ENCODE measurements around the gene SLCO3A1. TPM values are rescaled to one million over a fixed set of nuclear protein-coding genes. Genes with fewer than 3 reads are reported as not detected.

Gene SLCO3A1
- total RNA-seq, 1 donor = 5.4 TPM

DNA sequence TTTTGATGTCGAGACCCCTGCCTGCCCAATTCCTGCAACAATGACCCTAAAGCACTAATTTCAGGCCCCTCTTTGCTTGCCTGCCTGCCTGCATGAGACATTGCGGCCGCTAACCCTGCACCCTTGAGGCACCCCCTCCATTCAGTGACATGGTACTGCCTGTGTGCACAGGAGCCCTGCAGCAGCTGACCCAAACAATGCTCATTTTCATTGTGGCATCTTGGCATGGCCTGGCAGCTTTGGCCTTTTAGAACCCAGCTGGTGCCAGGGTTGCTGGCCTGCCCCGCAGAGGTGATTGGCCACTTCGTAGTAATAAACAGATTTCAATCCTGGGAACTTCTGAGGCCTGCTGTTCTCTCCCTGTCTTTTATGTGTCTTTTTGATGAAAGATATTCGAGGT lies 33.8 kb downstream of the SLCO3A1 start:
- Histone ChIP-seq H2AFZ (ENCODE audit: low read length) (no peak overlapping the region), H3K79me2 (ENCODE audit: insufficient read depth, low read length) (peaks cover 4% of the 10 kb centered on the region)
- TF ChIP-seq CTCF (IDR thresholded peaks at IDR 0.05; ENCODE audit: extremely low read depth, low read depth, low read length) = no peak

GRCh38 chr15:91887921-91888373 lies 34.4 kb downstream of the SLCO3A1 start:
- Histone ChIP-seq H4K20me1 (ENCODE audit: insufficient read depth, low read length) (peaks cover 4% of the 10 kb centered on the region), H3K27me3 (ENCODE audit: insufficient read depth, low read length) (no peaks in the 10 kb centered on the region), H3K36me3 (ENCODE audit: insufficient read depth, low read length) (no peaks in the 10 kb centered on the region), H3K27ac (ENCODE audit: low read depth, low read length) (no peak overlapping the region), H3K4me1 (ENCODE audit: insufficient read depth, low read length) (peaks cover 14% of the 10 kb centered on the region), H2AFZ (ENCODE audit: low read length) (no peak overlapping the region), H3K4me2 (ENCODE audit: insufficient read depth, low read length) (peak overlapping the region; percentile 20), H3K9me3 (ENCODE audit: low read depth, low read length) (no peaks in the 10 kb centered on the region), H3K4me3 (ENCODE audit: insufficient read depth, low read length) (no peak overlapping the region), H3K79me2 (ENCODE audit: insufficient read depth, low read length) (peaks cover 4% of the 10 kb centered on the region)
- DNase-seq (ENCODE audit: insufficient read length, low spot score, missing footprints) = no peak
- TF ChIP-seq CTCF (IDR thresholded peaks at IDR 0.05; ENCODE audit: extremely low read depth, low read depth, low read length) = no peak

More for the DNA sequence above, 33.8 kb downstream of the SLCO3A1 start:
- peaks cover 14% of the 10 kb centered on the region for H3K4me1 ChIP-seq (ENCODE audit: insufficient read depth, low read length)
- H3K36me3 ChIP-seq (ENCODE audit: insufficient read depth, low read length) = no peaks in the 10 kb centered on the region
- H3K27me3 ChIP-seq (ENCODE audit: insufficient read depth, low read length) = no peaks in the 10 kb centered on the region
- peaks cover 4% of the 10 kb centered on the region for H4K20me1 ChIP-seq (ENCODE audit: insufficient read depth, low read length)
- no peaks in the 10 kb centered on the region for H3K9me3 ChIP-seq (ENCODE audit: low read depth, low read length)
- H3K27ac ChIP-seq (ENCODE audit: low read depth, low read length) = no peak overlapping the region
- no peak for DNase-seq (ENCODE audit: insufficient read length, low spot score, missing footprints)
- H3K4me2 ChIP-seq (ENCODE audit: insufficient read depth, low read length) = no peak overlapping the region
- no peak overlapping the region for H3K4me3 ChIP-seq (ENCODE audit: insufficient read depth, low read length)

- Histone ChIP-seq H3K27me3 (ENCODE audit: insufficient read depth, low read length) (no peaks in the 10 kb centered on the region), H3K4me1 (ENCODE audit: insufficient read depth, low read length) (peaks cover 14% of the 10 kb centered on the region), H3K4me3 (ENCODE audit: insufficient read depth, low read length) (no peak overlapping the region), H2AFZ (ENCODE audit: low read length) (no peak overlapping the region), H3K9me3 (ENCODE audit: low read depth, low read length) (no peaks in the 10 kb centered on the region), H3K27ac (ENCODE audit: low read depth, low read length) (no peak overlapping the region), H3K36me3 (ENCODE audit: insufficient read depth, low read length) (no peaks in the 10 kb centered on the region), H4K20me1 (ENCODE audit: insufficient read depth, low read length) (peaks cover 4% of the 10 kb centered on the region), H3K79me2 (ENCODE audit: insufficient read depth, low read length) (peaks cover 4% of the 10 kb centered on the region), H3K4me2 (ENCODE audit: insufficient read depth, low read length) (no peak overlapping the region)
- no peak for DNase-seq (ENCODE audit: insufficient read length, low spot score, missing footprints)
- TF ChIP-seq CTCF (IDR thresholded peaks at IDR 0.05; ENCODE audit: extremely low read depth, low read depth, low read length) = no peak
These were observed 35.8 kb downstream of the SLCO3A1 start for GRCh38 chr15:91889111-91889815.

DNA sequence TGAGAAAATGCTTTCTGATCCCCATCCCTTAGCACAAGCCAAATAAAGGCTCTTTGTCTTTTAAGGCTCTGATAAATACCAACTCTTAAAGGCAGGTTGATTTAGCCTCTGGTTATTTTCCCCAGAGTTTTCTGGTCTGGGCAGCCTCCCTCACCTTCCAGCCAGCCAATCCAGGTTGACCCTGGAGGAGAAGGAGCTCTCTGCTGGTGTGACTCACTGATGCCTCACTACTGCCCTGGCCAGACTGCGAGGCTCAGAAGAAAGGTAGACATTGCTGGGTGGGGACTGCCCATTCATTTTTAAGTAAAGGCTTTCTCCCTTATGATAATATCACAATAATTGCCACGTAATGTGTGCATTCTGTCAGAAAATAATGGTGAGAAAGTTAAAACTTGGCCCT lies 37.1 kb downstream of the SLCO3A1 start:
- no peak overlapping the region for H2AFZ ChIP-seq (ENCODE audit: low read length)
- peaks cover 4% of the 10 kb centered on the region for H3K79me2 ChIP-seq (ENCODE audit: insufficient read depth, low read length)
- no peak for TF ChIP-seq CTCF (IDR thresholded peaks at IDR 0.05; ENCODE audit: extremely low read depth, low read depth, low read length)
- no peak overlapping the region for H3K4me2 ChIP-seq (ENCODE audit: insufficient read depth, low read length)
- H4K20me1 ChIP-seq (ENCODE audit: insufficient read depth, low read length) = peaks cover 4% of the 10 kb centered on the region
- peaks cover 8% of the 10 kb centered on the region for H3K4me1 ChIP-seq (ENCODE audit: insufficient read depth, low read length)
- no peaks in the 10 kb centered on the region for H3K27me3 ChIP-seq (ENCODE audit: insufficient read depth, low read length)
- H3K27ac ChIP-seq (ENCODE audit: low read depth, low read length) = no peak overlapping the region
- no peaks in the 10 kb centered on the region for H3K9me3 ChIP-seq (ENCODE audit: low read depth, low read length)
- H3K36me3 ChIP-seq (ENCODE audit: insufficient read depth, low read length) = no peaks in the 10 kb centered on the region
- DNase-seq (ENCODE audit: insufficient read length, low spot score, missing footprints) = no peak
- no peak overlapping the region for H3K4me3 ChIP-seq (ENCODE audit: insufficient read depth, low read length)
